COLO668 (cell line): Measurements from ENCODE around the gene NMBR.
"Not testable (repeated sequence)": the region's sequence is repeated elsewhere in the genome, so short reads cannot be mapped to it uniquely, and the experiment has no call there.

Source experiments
- DNase-seq: peaks from one replicate; lab custom pipeline; 2025; ENCODE audit not compliant: unreplicated experiment; lab: John Stamatoyannopoulos, UW

NMBR gene

DNA sequence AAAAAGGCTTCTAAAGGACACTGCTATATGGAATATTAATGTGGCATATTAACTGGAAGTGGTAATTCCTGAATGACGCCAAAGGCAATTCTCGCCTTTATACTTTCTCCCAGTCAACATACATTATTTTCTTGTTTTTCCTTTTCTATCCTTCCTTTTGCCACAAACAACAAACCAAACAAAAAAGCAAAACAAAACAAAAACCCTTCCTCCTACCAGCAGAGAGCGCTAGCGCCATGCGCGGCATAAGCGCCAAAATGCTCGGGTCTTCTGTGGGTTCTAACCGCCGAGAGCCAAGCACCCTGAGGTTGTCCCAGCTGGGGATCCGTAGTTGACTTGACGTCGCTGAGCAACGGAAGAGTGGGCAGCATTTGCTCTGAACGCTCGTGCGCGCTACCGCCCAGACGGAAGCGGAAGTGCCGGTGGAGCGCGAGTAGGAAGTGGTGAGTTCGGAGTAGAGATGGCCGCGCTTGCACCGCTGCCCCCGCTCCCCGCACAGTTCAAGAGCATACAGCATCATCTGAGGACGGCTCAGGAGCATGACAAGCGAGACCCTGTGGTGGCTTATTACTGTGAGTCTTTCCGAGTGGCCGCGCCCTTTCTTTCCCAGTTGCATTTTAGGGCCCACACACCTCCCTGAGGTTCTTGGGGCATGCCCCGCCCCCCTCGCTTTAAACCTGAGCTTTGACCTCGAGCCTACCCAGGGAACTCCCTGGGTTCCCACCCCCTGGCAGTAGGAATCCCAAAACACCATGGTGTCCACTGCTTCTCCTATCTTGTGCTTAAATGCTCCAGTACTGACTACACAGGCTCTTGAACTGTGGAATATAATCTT is at the start of gene NMBR, which contains the start of gene VTA1:
TSS of gene NMBR (minus strand) at position 295 of the 835 bp plus-strand sequence. CDS start 58,464 bp downstream, outside the sequence.
TSS of gene VTA1 (plus strand) at position 436 of the 835 bp plus-strand sequence. CDS start at position 461, 25 bp downstream.
- peak; percentile 94 for DNase-seq

DNA sequence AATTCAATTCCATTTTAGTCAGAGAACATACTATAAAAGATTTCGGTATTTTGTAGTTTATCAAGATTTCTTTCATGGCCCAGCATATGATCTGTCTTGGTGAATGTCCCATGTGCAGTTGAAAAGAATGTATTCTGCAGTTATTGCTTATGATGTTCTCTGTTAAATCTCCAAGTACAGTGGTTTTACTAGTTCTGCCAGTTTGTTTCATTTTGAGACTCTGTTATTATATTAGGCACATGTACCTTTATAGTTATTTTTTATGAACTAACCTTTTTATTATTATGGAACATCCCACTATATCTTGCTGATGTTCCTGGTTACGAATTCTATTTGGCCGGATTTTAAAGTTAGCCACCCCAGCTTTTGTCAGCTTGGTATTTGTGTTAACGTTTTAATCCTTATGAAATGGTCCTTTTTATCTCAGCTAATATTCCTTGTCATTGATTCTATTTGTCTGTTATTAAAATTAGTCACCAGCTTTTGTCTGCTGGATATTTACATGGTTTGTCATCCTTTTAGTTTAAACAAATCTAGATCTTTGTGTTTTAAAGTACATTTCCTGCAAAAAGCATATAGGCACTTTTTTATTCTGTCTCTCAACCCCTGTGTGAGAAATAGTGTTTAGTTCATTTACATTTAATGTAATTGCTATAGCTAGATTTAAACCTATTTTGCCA is 49.1 kb upstream of the NMBR start:
- DNase-seq = no peak

GRCh38 chr6:142193621-142194020 is 46.7 kb upstream of the NMBR start:
- DNase-seq = no peak

GRCh38 chr6:142192343-142192742 is 45.4 kb upstream of the NMBR start:
- no peak for DNase-seq

GRCh38 chr6:142189057-142189456 is 42.1 kb upstream of the NMBR start:
- DNase-seq = no peak

GRCh38 chr6:142188341-142188740 is 41.4 kb upstream of the NMBR start:
- not testable (repeated sequence) for DNase-seq

GRCh38 chr6:142187209-142187608 is 40.3 kb upstream of the NMBR start:
- peak; percentile 12 for DNase-seq

GRCh38 chr6:142185641-142186040 is 38.7 kb upstream of the NMBR start:
- DNase-seq = no peak

DNA sequence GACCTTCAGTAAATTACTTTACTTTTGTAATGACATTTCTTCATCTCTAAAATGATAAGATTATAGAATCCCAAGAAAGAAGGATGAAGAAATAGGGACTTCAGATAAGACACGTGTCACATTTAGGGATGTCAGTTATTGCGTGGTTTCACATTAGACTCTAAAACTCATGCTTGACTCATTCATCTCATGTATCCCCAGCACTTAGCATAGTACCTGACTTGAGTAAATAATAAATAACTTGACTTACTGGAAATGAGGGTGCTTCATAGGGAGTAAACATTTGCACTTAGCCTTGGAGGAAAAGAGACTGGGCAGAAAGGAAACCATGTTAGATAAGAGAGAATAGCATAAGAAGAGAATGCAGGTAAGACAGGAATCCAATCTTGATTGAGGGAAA is 37.4 kb upstream of the NMBR start:
- DNase-seq = no peak

DNA sequence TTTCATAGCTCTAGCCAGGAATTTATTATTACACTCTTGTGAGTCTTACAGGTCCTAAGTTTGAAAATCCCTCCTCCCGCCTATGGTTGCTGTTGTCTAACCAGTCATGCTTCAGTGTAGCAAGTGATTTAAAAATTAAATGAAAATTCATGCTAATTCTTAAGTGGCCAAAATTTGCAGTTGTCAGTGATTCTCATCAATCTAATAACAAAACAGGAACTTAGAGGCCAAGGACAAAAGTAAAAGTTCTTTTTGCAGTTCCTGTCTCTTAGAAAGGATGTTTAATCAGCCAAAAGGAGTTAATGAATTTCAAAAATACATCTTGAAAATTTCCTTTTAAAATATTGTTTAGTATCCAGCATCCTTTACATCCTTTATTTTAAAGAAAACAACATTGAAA is 36.4 kb upstream of the NMBR start:
- no peak for DNase-seq

DNA sequence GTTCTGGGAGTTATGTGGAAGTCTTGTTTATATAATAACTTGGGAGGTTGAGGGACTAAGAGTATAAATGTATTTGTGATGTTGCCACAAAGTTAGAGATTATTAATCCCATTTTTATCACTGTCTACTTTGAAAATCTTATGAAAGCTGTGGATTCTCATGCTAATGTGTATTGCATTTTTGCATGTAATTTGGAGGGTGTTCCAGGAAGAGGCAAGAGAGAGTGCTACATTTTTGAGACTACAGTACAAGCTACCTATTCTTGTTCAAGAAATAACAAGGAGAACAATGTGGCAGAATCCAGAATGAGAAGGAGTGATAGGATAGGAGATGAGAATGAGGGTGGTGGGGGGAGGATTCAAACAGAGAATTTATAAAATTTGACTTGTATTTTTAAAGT is 35.1 kb upstream of the NMBR start:
- DNase-seq = no peak

DNA sequence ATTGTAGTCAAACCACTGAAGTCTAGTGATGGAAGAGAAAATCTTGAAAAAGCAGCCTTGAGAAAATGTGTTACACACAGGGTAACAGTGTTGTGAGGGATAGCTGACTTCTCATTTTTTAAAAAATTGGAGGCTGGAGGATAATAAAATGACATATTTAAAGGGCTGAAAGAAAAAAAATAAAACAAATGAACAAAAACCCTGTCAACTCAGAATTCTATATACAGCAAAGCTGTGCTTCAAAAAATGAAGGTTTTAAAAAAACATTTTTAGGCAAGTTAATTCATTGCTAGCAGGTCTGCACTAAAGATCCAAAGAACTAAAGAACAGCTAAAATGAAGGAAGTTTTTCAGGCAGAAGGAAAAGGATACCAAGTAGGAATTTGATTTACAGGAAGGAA is 31.2 kb upstream of the NMBR start:
- DNase-seq = no peak

GRCh38 chr6:142174703-142175102 is 27.8 kb upstream of the NMBR start:
- no peak for DNase-seq

GRCh38 chr6:142173980-142174379 is 27.1 kb upstream of the NMBR start:
- DNase-seq = no peak

- no peak for DNase-seq
These were observed 25.8 kb upstream of the NMBR start for GRCh38 chr6:142172758-142173157.

- no peak for DNase-seq
These were observed 24.4 kb upstream of the NMBR start for GRCh38 chr6:142171351-142171750.

DNA sequence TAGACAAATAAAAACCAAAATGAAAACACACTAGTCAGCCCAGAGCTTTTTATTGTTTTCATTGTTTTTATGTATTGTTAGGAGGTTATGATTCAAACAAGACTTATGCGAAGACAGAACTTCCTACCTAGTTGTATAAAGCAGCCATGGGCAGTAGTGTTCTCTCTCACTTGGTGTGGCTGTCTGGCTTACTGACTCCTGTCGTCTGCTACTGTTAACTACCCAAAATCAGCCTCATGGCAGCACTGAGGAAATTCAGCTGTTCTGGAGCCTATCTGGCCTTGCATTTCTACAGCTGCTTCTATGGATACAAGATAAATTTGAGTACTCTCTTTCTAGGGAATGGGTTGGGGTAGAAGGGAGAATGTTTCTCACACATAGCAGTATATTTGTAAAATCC is 20.6 kb upstream of the NMBR start:
- DNase-seq = no peak

GRCh38 chr6:142167071-142167470 is 20.1 kb upstream of the NMBR start:
- DNase-seq = no peak

DNA sequence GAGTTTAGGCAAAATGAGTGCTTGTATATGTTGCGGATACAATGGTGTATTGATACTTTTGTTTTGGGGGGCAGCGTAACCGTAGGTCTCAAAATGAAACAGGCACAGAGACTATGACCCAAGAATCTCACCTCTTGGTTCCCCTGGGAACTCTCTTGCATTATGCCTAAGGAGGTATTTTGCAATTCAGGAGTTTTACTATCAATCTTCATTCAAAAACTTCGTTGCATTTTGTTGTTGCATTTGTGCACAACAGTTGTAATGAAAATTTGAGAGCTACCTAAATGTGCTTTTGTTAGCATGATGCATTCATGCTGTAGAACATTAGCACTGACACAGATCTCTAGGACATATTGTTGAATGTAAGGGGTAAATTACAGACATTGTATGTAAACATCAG is 18.3 kb upstream of the NMBR start:
- no peak for DNase-seq

- DNase-seq = no peak
These were observed 15.9 kb upstream of the NMBR start for GRCh38 chr6:142162780-142163179.

GRCh38 chr6:142156758-142157068 is 9.8 kb upstream of the NMBR start:
- not testable (repeated sequence) for DNase-seq
